ENCODE data around the gene AJAP1.

- TF ChIP-seq, protein P1, sequence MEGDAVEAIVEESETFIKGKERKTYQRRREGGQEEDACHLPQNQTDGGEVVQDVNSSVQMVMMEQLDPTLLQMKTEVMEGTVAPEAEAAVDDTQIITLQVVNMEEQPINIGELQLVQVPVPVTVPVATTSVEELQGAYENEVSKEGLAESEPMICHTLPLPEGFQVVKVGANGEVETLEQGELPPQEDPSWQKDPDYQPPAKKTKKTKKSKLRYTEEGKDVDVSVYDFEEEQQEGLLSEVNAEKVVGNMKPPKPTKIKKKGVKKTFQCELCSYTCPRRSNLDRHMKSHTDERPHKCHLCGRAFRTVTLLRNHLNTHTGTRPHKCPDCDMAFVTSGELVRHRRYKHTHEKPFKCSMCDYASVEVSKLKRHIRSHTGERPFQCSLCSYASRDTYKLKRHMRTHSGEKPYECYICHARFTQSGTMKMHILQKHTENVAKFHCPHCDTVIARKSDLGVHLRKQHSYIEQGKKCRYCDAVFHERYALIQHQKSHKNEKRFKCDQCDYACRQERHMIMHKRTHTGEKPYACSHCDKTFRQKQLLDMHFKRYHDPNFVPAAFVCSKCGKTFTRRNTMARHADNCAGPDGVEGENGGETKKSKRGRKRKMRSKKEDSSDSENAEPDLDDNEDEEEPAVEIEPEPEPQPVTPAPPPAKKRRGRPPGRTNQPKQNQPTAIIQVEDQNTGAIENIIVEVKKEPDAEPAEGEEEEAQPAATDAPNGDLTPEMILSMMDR (conservative IDR thresholded peaks at IDR 0.05 in 1 of 2, IDR thresholded peaks at IDR 0.05 in 1 of 2; ENCODE audit: low read depth in 1 of 2, low read length in 2 of 2), result no peak
- no peak for TF ChIP-seq EZH2 (IDR thresholded peaks at IDR 0.05; ENCODE audit: low read length, missing control alignments)
Measured at GRCh38 chr1:4770713-4771112, 116.3 kb downstream of the AJAP1 start.

Measured in fibroblast of lung (primary cell).